Measurements from ENCODE around the gene KCNAB1.

DNA sequence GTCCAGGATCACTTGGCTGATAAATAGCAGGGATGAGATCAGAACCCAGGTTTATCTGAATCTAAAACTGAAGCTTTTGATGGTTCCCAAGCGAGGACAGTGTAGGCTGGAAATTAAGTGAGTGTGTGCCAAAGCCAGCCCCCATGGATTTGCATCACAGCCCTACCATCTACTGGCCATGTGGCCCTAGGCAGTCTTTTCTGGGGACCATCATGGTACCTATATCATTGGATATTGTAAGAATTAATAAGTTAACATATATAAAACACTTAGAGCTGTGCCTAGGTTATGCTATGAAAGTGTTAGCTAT lies 467.3 kb downstream of the KCNAB1 start:
- TF ChIP-seq, protein P1, sequence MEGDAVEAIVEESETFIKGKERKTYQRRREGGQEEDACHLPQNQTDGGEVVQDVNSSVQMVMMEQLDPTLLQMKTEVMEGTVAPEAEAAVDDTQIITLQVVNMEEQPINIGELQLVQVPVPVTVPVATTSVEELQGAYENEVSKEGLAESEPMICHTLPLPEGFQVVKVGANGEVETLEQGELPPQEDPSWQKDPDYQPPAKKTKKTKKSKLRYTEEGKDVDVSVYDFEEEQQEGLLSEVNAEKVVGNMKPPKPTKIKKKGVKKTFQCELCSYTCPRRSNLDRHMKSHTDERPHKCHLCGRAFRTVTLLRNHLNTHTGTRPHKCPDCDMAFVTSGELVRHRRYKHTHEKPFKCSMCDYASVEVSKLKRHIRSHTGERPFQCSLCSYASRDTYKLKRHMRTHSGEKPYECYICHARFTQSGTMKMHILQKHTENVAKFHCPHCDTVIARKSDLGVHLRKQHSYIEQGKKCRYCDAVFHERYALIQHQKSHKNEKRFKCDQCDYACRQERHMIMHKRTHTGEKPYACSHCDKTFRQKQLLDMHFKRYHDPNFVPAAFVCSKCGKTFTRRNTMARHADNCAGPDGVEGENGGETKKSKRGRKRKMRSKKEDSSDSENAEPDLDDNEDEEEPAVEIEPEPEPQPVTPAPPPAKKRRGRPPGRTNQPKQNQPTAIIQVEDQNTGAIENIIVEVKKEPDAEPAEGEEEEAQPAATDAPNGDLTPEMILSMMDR (conservative IDR thresholded peaks at IDR 0.05; ENCODE audit: low read length) = no peak
- no peak for TF ChIP-seq EZH2phosphoT487 (IDR thresholded peaks at IDR 0.05; ENCODE audit: borderline replicate concordance)

All from Loucy (cell line).